Endothelial cell of umbilical vein (primary cell): ENCODE measurements around the gene UBE2D2. TPM values are rescaled to one million over a fixed set of nuclear protein-coding genes. Genes with fewer than 3 reads are reported as not detected.

Source experiments
- BruUV-seq: library from RNA; stranded (reverse); fragments of 400-500 nt; replicated peaks from 2 replicates; lab custom pipeline; 2021; lab: Mats Ljungman, UMichigan
- CTCF ChIA-PET: fragments of 300-600, 350-600 bp; sonication (Branson Sonifier 250); formaldehyde crosslinking; loops from one replicate; lab custom pipeline; 2021; ENCODE audit warnings: antibody characterized with exemption, inconsistent platforms; lab: Charles Lee
- POLR2A ChIA-PET: fragments of 300-600, 350-600 bp; sonication (Branson Sonifier 250); formaldehyde crosslinking; loops from one replicate; lab custom pipeline; 2021; ENCODE audit warnings: antibody characterized with exemption, inconsistent platforms; lab: Charles Lee
- DNase-seq: peaks from one replicate; pipeline ENCODE4 v3.0.0-alpha.2; 2011; ENCODE audit warnings: low read depth, low spot score
- FAIRE-seq: peaks from 2 replicates; lab custom pipeline; 2011; peaks lifted over from hg19 to GRCh38; lab: Jason Lieb, UNC
- H2AFZ ChIP-seq: 2 replicates; pipeline ENCODE4 v1.6.0; 2012; ENCODE audit warnings: low read depth, low read length, control low read depth, inconsistent platforms
- H3K27ac ChIP-seq: 2 replicates; pipeline ENCODE4 v1.5.1; 2011; ENCODE audit warnings: low read depth, mild to moderate bottlenecking, control low read depth, low read length, moderate library complexity; ENCODE audit not compliant: insufficient read depth
- H3K27me3 ChIP-seq, 2 experiments: 2 replicates each; pipeline versions ENCODE4 v1.6.0 to v1.6.1; 2011; ENCODE audit warnings: low read length in 2 of 2, mixed read lengths in 1 of 2; ENCODE audit not compliant: control insufficient read depth in 2 of 2, insufficient read depth in 2 of 2
- H3K36me3 ChIP-seq, 2 experiments: 2 replicates in 1 of 2; 3 replicates in 1 of 2; pipeline ENCODE4 v1.5.1; 2011; ENCODE audit warnings: low read length in 2 of 2, mild to moderate bottlenecking in 1 of 2, moderate library complexity in 1 of 2; ENCODE audit not compliant: control insufficient read depth in 2 of 2, insufficient read depth in 2 of 2; ENCODE audit errors: extremely low read depth in 1 of 2
- H3K4me1 ChIP-seq: 3 replicates; pipeline ENCODE4 v1.5.1; 2011; ENCODE audit warnings: mild to moderate bottlenecking, low read length; ENCODE audit not compliant: control insufficient read depth, insufficient read depth; ENCODE audit errors: extremely low read depth
- H3K4me2 ChIP-seq: 2 replicates; pipeline ENCODE4 v1.6.1; 2011; ENCODE audit warnings: low read length, control low read depth, mixed read lengths; ENCODE audit not compliant: insufficient read depth
- H3K4me3 ChIP-seq, 3 experiments: fragments of 200-600 bp in 1 of 3; sonication (generic), shearing (Covaris generic) in 1 of 3; replicated peaks in 1 of 3; 2 replicates each; pipeline ENCODE4 v1.5.1; 2011 to 2016; ENCODE audit warnings: control low read depth in 3 of 3, low read length in 3 of 3, mild to moderate bottlenecking in 2 of 3, inconsistent platforms in 1 of 3, low read depth in 1 of 3, moderate library complexity in 1 of 3; ENCODE audit not compliant: insufficient read depth in 1 of 3
- H3K79me2 ChIP-seq: 2 replicates; pipeline ENCODE4 v1.6.0; 2012; ENCODE audit warnings: low read length, inconsistent platforms; ENCODE audit not compliant: control insufficient read depth, insufficient read depth
- H3K9ac ChIP-seq: replicated peaks from 2 replicates; pipeline ENCODE3; 2011; ENCODE audit warnings: low read length, control low read depth; ENCODE audit not compliant: insufficient read depth; ENCODE audit errors: extremely low read depth
- H3K9me1 ChIP-seq: replicated peaks from 3 replicates; pipeline ENCODE4 v1.6.0; 2011; ENCODE audit warnings: mild to moderate bottlenecking, low read length; ENCODE audit not compliant: control insufficient read depth, insufficient read depth; ENCODE audit errors: extremely low read depth
- H3K9me3 ChIP-seq: replicated peaks from 2 replicates; pipeline ENCODE4 v1.5.1; 2012; ENCODE audit warnings: low read length, inconsistent platforms; ENCODE audit not compliant: control insufficient read depth, insufficient read depth
- H4K20me1 ChIP-seq: replicated peaks from 2 replicates; pipeline ENCODE3; 2011; ENCODE audit warnings: mild to moderate bottlenecking, low read length; ENCODE audit not compliant: control insufficient read depth, insufficient read depth; ENCODE audit errors: extremely low read depth
- CTCF ChIP-seq, 2 donors: IDR thresholded peaks; 1 replicate in 1 of 2; 2 replicates in 1 of 2; pipeline ENCODE4 v1.5.1; 2011; ENCODE audit warnings: low read length in 2 of 2, mild to moderate bottlenecking in 2 of 2, moderate library complexity in 2 of 2, control low read depth in 1 of 2, inconsistent platforms in 1 of 2, low read depth in 1 of 2; ENCODE audit not compliant: insufficient read depth in 1 of 2; ENCODE audit errors: extremely low read depth in 1 of 2
- EZH2 ChIP-seq: IDR thresholded peaks from 2 replicates; pipeline ENCODE4 v1.6.1; 2012; ENCODE audit warnings: borderline replicate concordance, low read depth, mild to moderate bottlenecking, moderate library complexity, low read length, inconsistent platforms; ENCODE audit not compliant: severe bottlenecking
- FOS ChIP-seq: IDR thresholded peaks from 2 replicates; pipeline ENCODE4 v1.6.1; 2011; ENCODE audit warnings: mild to moderate bottlenecking, low read length, moderate library complexity, borderline replicate concordance; ENCODE audit not compliant: insufficient read depth
- GATA2 ChIP-seq: IDR thresholded peaks from 2 replicates; pipeline ENCODE4 v1.7.0; 2011; ENCODE audit warnings: low read depth, mild to moderate bottlenecking, moderate library complexity, mixed read lengths, low read length; ENCODE audit not compliant: insufficient read length, insufficient read depth
- JUN ChIP-seq: IDR thresholded peaks from 2 replicates; pipeline ENCODE4 v1.6.1; 2011; ENCODE audit warnings: borderline replicate concordance, low read depth; ENCODE audit not compliant: insufficient read length, insufficient read depth
- MAX ChIP-seq: IDR thresholded peaks from 2 replicates; pipeline ENCODE4 v1.6.1; 2011; ENCODE audit not compliant: insufficient read depth, insufficient read length
- MYC ChIP-seq: IDR thresholded peaks from one replicate; pipeline ENCODE4 v1.6.1; 2011; ENCODE audit warnings: mild to moderate bottlenecking, low read depth, low read length
- POLR2A ChIP-seq: IDR thresholded peaks from 2 replicates; pipeline ENCODE4 v1.6.1; 2012; ENCODE audit warnings: low read depth, mild to moderate bottlenecking, control low read depth, low read length
- POLR2AphosphoS5 ChIP-seq: IDR thresholded peaks from 2 replicates; pipeline ENCODE4 v1.6.1; 2012; ENCODE audit warnings: low read depth, mild to moderate bottlenecking, control low read depth, low read length, moderate library complexity; ENCODE audit not compliant: insufficient read depth
- dilution Hi-C: fragments of 300-500 bp; cut with MboI; formaldehyde crosslinking; loops from one replicate; pipeline ENCODE4 v1.15.0; 2019; ENCODE audit warnings: low sequenced_read_pairs; ENCODE audit not compliant: extremely low pct_ligation_motif_present
- intact Hi-C: fragments of 100-400 bp; cut with micrococcal nuclease; formaldehyde crosslinking; loops from one replicate; pipeline ENCODE4 v1.10.0; 2022
- polyA plus RNA-seq, 4 experiments: library from polyadenylated mRNA; depleted of rRNA in 3 of 4; stranded (reverse) in 3 of 4; unstranded in 1 of 4; fragments of >200 nt; gene quantifications; 2 replicates each; pipeline versions ENCODE4 v1.2.1 to v1.2.3, GENCODE V29; 2011 to 2012; ENCODE audit warnings: missing spikeins in 1 of 4
- total RNA-seq: library from RNA; stranded (reverse); gene quantifications from 2 replicates; pipeline ENCODE4 v1.2.3, GENCODE V29; 2021

UBE2D2 gene
- total and polyA plus RNA-seq, 2 donors (not counting 3 experiments of a cell fraction or from before 2014, with no cell fraction given), result 45.0 to 156 TPM

GRCh38 chr5:139523635-139524445, 37.3 kb upstream of the UBE2D2 start:
- H3K9me3 ChIP-seq, result no peaks in the 10 kb centered on the region
- BruUV-seq, result no TSS peak
- dilution Hi-C loops, result loop anchor here (5.0 to 10.0 kb wide), 2 partner anchors 48 to 109 kb away; no protein-coding TSS in a partner anchor
- ChIA-PET POLR2A (interaction anchor here (0.8 kb wide), 1 partner anchor 37 kb away, joined by 3 read pairs; the partner anchor contains the start of gene UBE2D2), CTCF (interaction anchor here (1.9 kb wide), 1 partner anchor 102 kb away, joined by 7 read pairs; no protein-coding TSS in a partner anchor)
- no peak for FAIRE-seq
- H3K27ac ChIP-seq, result no peak overlapping the region
- H3K9ac ChIP-seq, result no peak overlapping the region
- no peak overlapping the region for H3K4me3 ChIP-seq
- no peaks in the 10 kb centered on the region for H3K36me3 ChIP-seq
- intact Hi-C loops, result no loop called here
- H3K9me1 ChIP-seq, result no peaks in the 10 kb centered on the region
- no peak overlapping the region for H2AFZ ChIP-seq
- no peaks in the 10 kb centered on the region for H3K79me2 ChIP-seq
- no peaks in the 10 kb centered on the region for H3K27me3 ChIP-seq
- no peak for TF ChIP-seq MAX
- TF ChIP-seq FOS, result no peak
- TF ChIP-seq JUN, result no peak
- TF ChIP-seq POLR2AphosphoS5, result no peak
- TF ChIP-seq EZH2, result no peak
- TF ChIP-seq POLR2A, result no peak
- TF ChIP-seq CTCF (IDR thresholded peaks at IDR 0.05; ENCODE audit: extremely low read depth in 1 of 2, insufficient read depth in 1 of 2, low read depth in 1 of 2, low read length in 2 of 2), result no peak
- TF ChIP-seq GATA2, result no peak
- no peak for TF ChIP-seq MYC
- no peaks in the 10 kb centered on the region for H3K4me1 ChIP-seq
- H3K4me2 ChIP-seq, result no peak overlapping the region
- DNase-seq, result no peak
- no peaks in the 10 kb centered on the region for H4K20me1 ChIP-seq
